Lower leg skin (tissue), 4 donors: ENCODE measurements around the gene SOCS2. TPM values are rescaled to one million over a fixed set of nuclear protein-coding genes. Genes with fewer than 3 reads are reported as not detected.

Experiments
- DNase-seq, 2 donors: peaks; one replicate each; pipeline ENCODE4 v3.0.0-alpha.2; 2019; ENCODE audit warnings: low spot score in 2 of 2
- H3K4me3 ChIP-seq: fragments of 200-600 bp; sonication (generic); 2 replicates; pipeline ENCODE4 v1.5.1; 2017; ENCODE audit warnings: mild to moderate bottlenecking, low read depth; ENCODE audit not compliant: poor library complexity, severe bottlenecking
- POLR2A ChIP-seq, 2 donors: fragments of 450-650 bp; IDR thresholded peaks; one replicate each; pipeline ENCODE4 v1.6.1; 2016 to 2017; ENCODE audit warnings: antibody characterized with exemption in 2 of 2, mild to moderate bottlenecking in 1 of 2, moderate library complexity in 1 of 2
- WGBS, 2 donors: methylation state at CpG; one replicate each; pipeline ENCODE4 v1.1.5; 2018; 5-methylcytosine and 5-hydroxymethylcytosine counted together
- intact Hi-C: fragments of 100-400 bp; cut with DNase I; formaldehyde crosslinking; loops from one replicate; pipeline ENCODE4 v1.15.0; 2023; ENCODE audit warnings: low total_unique reads
- total RNA-seq, 4 donors: library from RNA; depleted of rRNA; stranded (reverse); fragments of >200 nt; gene quantifications; one replicate each; pipeline ENCODE4 v1.1.0, GENCODE V29; 2016
- TF ChIP-seq, protein P1 (sequence below), 3 donors: fragments of 450-650 bp; IDR thresholded peaks; one replicate each; pipeline ENCODE4 v1.5.1; 2016; ENCODE audit warnings: antibody characterized with exemption in 3 of 3, mild to moderate bottlenecking in 3 of 3, moderate library complexity in 2 of 3

The SOCS2 gene
- total RNA-seq, 4 donors from 2014 or later: 4.2 to 14.2 (median 9.2) TPM

DNA sequence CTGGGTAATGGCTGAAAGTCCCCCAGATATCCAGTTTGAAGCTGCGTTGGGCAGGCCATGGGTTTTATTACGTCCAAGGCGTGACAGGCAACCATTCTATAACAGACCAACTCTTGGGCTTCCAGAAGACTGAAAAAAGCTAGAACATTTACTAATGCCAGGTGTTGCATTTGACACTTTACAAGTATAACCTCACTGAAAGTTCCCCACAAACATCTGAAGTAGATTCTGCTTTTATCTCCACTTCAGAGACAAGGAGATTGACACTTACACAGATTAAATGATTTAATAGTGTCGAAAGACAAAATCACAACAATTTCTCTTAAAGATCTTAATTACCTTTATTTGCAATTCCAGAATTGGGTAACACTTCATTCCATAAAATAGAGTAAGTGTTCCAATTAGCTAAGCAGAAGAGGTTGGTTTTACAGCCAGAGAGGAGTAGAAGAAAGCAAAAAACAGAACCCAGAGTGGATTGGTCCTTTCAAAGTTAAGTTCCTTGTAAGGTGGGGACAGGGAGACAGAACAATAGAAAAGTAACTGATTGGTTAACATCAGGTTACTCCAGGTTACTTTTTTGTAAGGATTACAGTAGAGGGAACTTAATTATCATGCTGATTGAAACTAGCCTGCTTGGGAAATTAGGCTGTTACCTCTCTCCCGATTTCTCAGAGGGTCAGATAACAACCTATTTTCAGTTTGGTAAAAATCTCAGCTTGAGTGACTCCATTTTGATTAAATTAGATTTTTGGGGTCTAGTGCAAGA, 11.3 kb downstream of the SOCS2 start:
- intact Hi-C loops: no loop called here
- WGBS, 2 donors: 94 to 95% methylated on average over 5 of the region's 5 CpGs
- H3K4me3 ChIP-seq: no peak overlapping the region
- no peak for DNase-seq
- TF ChIP-seq POLR2A (IDR thresholded peaks at IDR 0.05): no peak
- TF ChIP-seq, protein P1, sequence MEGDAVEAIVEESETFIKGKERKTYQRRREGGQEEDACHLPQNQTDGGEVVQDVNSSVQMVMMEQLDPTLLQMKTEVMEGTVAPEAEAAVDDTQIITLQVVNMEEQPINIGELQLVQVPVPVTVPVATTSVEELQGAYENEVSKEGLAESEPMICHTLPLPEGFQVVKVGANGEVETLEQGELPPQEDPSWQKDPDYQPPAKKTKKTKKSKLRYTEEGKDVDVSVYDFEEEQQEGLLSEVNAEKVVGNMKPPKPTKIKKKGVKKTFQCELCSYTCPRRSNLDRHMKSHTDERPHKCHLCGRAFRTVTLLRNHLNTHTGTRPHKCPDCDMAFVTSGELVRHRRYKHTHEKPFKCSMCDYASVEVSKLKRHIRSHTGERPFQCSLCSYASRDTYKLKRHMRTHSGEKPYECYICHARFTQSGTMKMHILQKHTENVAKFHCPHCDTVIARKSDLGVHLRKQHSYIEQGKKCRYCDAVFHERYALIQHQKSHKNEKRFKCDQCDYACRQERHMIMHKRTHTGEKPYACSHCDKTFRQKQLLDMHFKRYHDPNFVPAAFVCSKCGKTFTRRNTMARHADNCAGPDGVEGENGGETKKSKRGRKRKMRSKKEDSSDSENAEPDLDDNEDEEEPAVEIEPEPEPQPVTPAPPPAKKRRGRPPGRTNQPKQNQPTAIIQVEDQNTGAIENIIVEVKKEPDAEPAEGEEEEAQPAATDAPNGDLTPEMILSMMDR (IDR thresholded peaks at IDR 0.05): no peak

DNA sequence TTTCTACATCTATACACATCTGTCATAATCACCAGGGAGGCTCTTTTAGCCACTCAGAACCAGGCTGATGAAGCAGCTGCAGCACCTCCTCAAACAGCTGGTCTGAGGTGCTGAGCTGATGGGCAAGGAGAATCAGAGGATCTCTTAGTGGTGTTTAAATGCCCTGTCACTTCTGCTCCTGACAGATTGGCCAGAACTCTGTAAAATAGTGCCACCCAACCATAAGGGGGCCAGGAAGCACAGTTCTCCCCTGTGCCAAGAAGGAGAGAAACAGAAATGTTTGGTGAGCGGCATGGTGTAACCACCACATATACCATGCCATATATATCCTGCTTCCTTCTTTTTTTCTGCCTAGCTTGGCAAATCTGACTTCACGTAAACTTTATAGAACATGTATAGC, 12.8 kb downstream of the SOCS2 start:
- no peak for DNase-seq
- no peak for TF ChIP-seq POLR2A (IDR thresholded peaks at IDR 0.05)
- TF ChIP-seq, protein P1 (IDR thresholded peaks at IDR 0.05): no peak
- 90 to 92% methylated on average over 2 of the region's 2 CpGs for WGBS, 2 donors
- H3K4me3 ChIP-seq: no peak overlapping the region
- intact Hi-C loops: no loop called here

DNA sequence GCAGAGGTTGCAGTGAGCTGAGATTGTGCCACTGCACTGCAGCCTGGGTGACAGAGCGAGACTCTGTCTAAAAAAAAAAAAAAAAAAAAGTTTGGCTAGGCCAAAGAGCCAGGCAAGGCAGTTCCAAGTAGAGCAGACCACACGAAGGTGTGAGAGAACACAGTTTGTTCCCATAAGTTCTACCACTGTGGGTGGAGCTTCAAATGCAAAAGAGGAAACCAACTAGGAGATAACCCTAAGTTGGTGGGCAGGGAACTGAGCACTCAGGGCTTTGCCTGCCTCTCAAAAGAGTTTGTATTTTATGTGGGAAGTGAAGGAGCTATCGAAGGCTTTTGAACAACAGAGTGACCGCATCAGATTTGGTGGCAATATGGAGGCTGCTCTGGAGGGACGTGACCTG, 15.1 kb downstream of the SOCS2 start:
- intact Hi-C loops: no loop called here
- no peak overlapping the region for H3K4me3 ChIP-seq
- TF ChIP-seq, protein P1 (IDR thresholded peaks at IDR 0.05): no peak
- TF ChIP-seq POLR2A (IDR thresholded peaks at IDR 0.05): no peak
- no peak for DNase-seq
- 77 to 92% methylated on average over 5 of the region's 5 CpGs for WGBS, 2 donors

DNA sequence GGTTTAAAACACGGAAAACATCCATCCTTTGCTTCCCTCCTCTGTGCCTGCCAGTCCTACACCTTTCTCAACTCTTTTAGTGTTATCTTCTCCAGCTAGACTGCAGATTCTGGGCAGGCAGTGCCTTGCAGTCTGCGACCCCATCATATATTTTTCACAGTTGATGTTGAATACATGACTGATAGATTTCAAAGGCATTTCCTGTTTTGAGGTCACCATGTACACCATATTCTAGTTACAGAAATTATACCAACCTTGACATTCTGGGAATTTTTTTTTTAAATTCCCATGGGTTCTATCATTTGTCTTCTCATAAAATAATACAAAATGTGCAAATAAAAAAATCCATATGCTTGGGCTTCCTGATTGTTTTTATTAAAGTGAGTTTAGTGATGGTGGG, 16.6 kb downstream of the SOCS2 start:
- WGBS, 2 donors: 87 to 92% methylated on average over 2 of the region's 2 CpGs

DNA sequence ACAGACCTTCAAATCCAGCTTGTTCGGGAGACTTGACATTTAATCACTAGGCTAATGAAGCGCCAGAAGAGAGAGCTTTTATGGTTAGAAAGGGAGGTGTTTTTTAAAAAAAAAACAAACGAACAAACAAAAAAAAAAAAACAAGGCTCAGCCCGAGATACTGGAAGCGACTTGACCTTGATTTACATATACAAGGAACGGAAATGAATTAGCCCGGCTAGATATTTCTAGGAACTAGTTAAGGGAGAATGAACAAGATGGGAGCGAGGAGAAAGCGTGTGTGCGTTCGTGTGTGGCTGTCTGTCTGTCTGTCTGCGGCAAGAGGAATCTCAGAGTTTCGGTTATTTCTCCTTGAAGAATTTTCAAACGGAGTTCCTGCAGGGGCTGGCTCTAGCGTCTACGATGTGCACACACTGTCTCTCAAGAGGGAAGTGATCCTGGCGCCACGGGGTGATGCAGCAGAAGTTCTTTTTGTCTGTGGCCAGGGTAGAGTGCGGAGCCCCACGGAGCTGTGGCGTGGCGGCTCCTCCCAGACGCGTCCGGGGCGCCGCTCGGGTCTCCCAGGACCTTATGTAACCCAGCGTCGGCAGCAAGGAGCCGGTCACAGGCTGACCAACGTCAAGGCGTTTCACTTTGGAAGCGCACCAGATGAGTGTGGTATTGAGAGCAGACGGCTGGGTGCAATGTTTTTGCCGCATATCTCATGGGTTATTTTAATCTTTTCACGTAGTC, 18.8 kb downstream of the SOCS2 start:
- TF ChIP-seq, protein P1 (IDR thresholded peaks at IDR 0.05): no peak
- no peak for TF ChIP-seq POLR2A (IDR thresholded peaks at IDR 0.05)
- 1 to 3% methylated on average over 35 to 37 of the region's 37 CpGs for WGBS, 2 donors
- intact Hi-C loops: no loop called here
- H3K4me3 ChIP-seq: peak overlapping the region; percentile 25
- peak; percentile 60 to 95 for DNase-seq

More for the DNA sequence above, 16.6 kb downstream of the SOCS2 start:
- TF ChIP-seq, protein P1 (IDR thresholded peaks at IDR 0.05): no peak
- TF ChIP-seq POLR2A (IDR thresholded peaks at IDR 0.05): no peak
- DNase-seq: no peak
- intact Hi-C loops: no loop called here
- no peak overlapping the region for H3K4me3 ChIP-seq
